ELR (cell line): ENCODE measurements around the gene UBTD1.
"Not testable (repeated sequence)": the region's sequence is repeated elsewhere in the genome, so short reads cannot be mapped to it uniquely, and the experiment has no call there.

Source experiments
- DNase-seq: peaks from one replicate; pipeline ENCODE4 v3.0.0-alpha.2; 2015; ENCODE audit warnings: low read depth

UBTD1 gene

DNA sequence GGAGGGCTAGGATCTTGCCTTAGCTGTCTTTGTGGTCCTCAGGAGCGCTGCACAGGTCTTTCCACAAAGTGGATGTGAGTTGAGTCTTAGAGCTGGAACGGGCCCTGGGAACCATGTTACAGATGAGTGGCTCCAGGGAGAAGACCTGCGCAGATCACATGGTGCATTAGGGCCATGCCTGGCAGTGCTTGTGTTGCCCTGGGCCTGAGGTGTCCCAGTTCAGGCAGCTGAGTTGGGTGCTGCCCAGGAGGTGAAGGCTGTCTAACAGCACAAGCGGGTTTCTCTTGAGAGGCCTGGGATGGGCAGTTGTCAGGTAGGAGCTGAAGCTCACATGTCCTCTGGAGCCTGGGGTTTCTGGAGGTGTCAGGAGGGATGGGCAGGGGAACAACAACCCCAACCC, 40.1 kb downstream of the UBTD1 start:
- no peak for DNase-seq

GRCh38 chr10:97539523-97540200, 40.9 kb downstream of the UBTD1 start:
- peak; percentile 58 for DNase-seq

- DNase-seq, result no peak
Observed at GRCh38 chr10:97540669-97541500, 42.2 kb downstream of the UBTD1 start.

DNA sequence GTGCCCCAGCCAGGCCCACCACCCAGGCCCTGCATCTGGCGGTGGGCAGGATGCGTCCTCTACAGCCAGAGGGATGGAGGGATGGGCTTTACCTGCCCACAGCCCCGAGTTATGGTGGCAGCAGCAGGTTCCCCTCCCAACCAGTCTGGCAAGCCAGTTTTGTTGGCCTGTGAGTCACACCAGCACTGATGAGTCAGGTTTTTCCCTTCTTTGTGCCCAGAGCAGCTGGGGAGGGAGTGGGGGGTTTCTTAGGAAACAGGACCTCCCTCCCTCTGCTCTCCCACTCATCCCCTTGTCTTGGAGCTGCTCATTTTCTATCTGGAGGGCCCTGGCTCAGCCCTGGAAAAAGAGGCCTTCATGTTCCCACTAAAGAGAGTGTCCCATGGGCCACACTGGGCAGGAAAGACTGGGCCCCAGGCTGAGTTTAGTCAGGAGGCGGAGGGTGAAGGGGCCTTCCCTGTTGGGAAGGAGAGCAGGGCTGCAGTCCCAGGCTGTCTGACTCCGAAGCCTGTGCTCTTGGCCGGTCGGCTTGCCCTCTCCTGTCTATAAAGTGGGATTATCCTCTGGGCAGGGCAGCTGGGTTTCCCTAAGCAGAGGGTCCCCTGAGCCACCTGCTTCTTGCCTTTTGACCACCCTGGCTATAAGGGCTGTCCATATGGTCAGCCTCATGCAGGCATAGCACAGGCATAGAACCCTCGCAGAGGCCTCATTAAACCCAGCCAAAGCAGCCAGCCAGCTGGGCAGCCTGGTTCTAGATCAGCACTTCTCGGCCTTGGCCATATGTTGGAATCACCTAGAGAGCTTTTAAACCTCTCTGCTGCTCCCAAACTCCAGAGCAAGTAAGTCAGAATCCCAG, 43.7 kb downstream of the UBTD1 start:
- DNase-seq, result peak; percentile 95

DNA sequence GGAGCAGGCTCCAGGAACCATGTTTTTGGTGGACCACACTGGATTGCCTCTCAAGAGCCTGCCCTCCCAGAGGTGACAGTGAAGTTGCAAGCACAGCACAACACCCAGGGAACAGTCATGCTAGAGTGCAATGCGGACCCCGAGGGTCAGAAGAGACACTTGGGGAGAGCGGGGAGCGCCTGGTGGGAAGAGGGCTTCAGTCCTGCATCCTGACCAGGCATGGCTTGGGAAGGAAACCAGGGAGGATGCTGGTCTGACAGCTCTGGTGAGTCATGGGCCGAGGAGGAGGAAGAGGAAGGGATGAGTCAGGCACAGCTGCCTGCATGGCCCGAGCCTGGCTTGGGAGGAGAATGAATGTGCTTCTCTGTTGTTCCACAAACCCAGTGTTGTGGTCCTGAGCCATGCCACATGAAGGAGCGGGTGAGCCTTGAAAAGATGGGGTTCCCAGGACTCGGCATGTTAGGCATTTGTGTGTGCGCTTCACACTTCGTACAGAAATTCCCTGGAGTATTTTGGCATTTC, 44.4 kb downstream of the UBTD1 start:
- peak; percentile 99 for DNase-seq

DNA sequence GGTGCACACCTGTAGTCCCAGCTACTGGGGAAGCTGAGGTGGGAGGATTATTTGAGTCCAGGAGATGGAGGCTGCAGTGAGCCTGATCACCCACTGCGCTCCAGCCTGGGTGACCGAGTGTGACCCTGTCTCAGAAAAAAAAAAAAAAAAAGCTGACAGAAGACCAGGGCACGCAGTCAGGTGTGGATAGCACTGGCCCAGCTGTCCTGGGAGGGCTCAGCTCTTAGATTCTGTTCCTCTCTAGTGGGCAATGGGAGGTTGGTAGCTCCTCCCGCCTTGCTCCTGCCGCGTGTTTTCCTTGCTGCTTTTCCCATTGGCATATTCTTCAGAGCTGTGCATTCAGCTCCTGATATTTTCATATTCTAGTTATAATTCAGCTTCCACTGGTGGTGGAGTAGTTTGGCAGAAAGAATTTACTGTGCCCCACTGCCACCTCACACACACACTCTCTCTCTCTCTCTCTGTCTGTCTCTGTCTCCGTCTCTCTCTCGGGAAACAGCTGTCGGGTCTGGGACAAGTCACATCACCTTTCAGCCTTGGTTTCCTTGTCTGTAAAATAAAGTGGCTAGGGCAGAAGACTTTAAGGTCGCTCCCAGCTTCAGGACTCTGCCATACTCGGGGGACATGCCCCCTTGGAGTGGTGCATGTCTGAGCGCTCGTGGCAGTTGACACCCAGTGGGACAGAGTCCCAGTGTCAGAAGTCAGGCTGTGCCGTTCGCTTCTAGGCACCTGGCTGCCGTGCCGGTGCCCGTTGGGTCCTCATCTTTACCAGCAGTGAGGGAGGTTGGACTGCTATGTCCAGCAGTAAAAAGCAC, 47.9 kb downstream of the UBTD1 start:
- no peak for DNase-seq

DNA sequence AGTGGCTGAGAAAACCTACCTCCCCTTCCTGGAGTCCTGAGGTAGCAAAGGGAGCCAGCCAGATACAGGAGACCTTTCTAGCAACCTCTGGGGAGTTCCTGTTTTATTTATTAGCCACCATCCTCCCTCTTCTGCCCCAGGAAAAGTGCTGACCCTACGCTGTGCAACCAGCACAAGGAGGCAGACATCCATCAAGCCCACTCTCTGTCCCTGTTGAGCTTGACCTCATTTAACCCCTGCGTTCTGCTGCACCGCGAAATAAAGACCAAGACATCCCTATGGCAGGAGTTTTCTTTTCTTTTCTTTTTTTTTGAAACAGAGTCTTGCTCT, 48.5 kb downstream of the UBTD1 start:
- no peak for DNase-seq

DNA sequence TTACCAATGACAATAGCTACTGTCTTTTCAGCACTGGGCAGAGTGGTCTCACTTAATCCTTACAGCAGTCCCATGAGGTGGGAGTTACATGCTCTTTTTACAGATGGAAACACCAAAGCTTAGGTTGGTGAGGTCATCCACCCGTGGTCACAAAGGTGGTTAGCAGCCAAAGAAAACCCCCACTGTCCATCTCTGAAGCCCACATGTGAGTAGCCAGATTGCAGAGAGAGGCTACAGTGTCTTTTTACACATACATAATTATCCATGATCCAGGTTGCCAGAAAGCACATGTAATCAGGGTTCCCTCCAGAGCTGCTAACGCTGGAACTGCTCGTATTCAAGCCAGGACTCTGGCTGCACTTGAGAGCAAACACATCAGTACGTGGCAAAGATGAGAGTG, 49.2 kb downstream of the UBTD1 start:
- DNase-seq, result no peak

DNA sequence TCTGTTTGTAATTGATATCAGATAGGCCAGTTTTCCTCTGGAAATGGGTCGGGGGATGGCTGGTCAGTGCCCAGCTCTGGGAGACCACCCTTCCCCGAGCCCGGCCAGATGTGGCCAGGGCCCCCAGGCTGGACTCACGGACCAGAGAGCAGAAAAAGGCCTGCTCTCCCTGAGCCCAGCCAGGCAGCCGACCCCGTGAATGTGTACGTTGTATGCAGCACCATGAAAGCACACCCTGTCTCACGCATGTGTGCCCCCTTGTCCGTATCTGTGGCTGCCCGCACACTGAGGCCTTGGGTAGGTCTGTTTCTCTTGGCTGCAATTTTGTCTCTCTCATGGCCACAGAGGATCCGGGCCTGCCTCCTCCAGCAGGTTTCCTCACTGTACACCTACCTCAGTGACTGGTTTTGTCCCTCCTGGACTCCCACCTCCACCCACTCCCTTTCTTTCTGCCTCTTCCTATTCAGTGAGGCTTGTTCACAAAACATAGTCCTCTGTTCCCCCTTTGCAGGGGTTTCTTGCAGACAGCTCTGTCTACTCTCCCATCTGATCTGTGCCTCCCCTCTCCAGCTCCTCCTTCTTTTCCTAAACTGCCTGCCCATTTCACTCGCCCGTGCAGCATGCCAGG, 50.2 kb downstream of the UBTD1 start:
- DNase-seq, result no peak

GRCh38 chr10:97549587-97550322, 51.0 kb downstream of the UBTD1 start:
- no peak for DNase-seq

DNA sequence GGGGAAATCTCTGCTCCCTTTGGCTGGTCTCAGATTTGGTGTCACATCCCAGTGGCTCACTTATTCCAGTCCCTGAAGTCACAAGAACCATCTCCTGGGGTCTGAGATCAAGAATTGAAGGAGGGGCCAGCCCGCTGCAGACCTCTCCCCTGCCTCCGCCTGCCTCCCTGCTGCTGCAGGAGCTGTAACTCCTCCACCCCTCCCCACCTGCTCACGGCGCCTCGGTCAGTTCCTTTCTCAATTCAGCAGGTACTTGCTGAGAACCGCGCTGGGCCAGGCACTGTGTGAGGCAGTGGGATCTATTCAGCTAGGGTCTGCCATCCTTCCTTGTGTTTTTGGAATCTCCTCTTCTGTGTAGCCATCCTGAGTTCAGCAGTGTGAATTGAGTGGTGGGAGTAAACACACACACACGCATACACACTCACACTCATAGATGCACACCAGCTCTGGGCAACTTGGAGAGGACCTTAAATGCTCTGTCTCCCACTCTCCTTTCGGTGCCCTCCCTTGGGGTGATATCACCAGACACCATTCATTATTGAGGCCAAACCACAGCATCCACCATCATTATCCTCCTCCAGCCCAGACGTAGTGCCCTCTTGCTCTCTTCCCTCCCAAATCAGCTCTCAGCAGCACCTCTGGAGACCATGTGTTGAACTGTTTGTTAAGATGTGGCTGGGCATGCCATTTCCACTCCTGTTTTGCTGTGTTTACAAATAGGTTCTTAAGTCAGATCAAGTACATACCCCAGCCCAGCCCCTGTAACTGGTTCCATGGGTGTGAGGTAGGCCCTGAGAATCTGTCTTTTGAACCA, 51.8 kb downstream of the UBTD1 start:
- DNase-seq, result no peak

GRCh38 chr10:97551271-97551670, 52.5 kb downstream of the UBTD1 start:
- no peak for DNase-seq

GRCh38 chr10:97553575-97554031, 54.9 kb downstream of the UBTD1 start:
- DNase-seq, result peak; percentile 73

DNA sequence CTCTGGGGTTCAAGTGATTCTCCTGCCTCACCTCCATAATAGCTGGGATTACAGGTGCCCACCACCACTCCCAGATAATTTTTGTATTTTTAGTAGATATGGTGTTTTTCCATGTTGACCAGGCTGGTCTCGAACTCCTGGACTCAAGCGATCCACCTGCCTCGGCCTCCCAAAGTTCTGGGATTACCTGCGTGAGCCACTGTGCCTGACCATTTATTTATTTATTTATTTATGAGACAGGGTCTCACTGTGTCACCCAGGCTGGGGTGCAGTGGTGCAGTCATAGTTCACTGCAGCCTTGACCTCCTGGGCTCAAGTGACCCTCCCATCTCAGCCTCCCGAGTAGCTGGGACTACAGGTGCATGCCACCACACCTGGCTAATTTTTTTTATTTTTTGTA, 55.6 kb downstream of the UBTD1 start:
- not testable (repeated sequence) for DNase-seq

DNA sequence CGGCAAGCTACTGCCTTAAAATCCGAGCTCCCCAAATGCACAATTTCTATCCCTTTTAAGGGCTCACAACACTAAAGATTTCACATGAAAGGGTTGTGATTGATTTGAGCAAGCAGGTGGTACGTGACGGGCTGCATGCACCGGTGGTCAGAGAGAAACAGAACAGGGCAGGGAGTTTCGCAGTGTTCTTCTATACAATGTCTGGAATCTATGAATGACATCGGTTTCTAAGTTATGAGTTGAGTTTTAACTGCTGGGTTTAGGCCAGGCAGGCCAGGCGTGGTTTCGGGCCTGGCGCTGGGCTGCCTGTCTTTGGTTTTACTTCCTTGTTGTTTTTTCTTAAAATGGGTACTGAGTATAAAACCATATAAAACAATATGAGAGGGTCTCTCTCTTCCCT, 56.8 kb downstream of the UBTD1 start:
- not testable (repeated sequence) for DNase-seq

DNA sequence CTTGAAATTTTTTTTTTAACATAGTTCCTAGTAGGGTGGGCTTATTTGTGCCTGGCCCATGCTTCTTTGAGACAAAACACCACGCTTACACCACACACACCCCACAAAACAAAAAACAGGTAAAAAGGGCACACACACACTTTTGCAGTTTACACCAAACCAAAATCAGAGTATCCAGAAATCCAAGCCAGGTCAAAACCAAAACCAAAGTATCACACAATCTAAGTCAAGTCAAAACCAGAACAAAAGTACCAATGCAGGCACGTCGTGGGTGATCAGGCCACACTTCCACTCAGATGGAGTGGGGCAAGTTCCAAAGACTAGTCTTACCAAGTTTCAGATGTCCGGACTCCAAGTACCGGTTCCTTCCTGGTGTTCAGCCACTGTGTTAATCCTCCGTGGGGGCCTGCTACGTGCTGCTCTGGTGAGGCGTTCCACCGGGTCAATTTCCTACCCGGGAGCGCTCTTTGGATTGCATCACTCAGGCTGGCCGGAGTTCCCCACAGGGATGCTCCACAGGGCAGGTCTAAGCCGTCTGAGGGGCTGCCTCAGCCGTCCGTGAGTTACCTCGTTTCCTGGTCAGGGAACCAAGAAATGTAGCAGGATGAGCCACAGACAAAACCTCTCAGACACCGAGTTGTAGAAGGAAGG, 62.1 kb downstream of the UBTD1 start:
- not testable (repeated sequence) for DNase-seq

GRCh38 chr10:97561386-97562077, 62.8 kb downstream of the UBTD1 start:
- DNase-seq, result not testable (repeated sequence)

DNA sequence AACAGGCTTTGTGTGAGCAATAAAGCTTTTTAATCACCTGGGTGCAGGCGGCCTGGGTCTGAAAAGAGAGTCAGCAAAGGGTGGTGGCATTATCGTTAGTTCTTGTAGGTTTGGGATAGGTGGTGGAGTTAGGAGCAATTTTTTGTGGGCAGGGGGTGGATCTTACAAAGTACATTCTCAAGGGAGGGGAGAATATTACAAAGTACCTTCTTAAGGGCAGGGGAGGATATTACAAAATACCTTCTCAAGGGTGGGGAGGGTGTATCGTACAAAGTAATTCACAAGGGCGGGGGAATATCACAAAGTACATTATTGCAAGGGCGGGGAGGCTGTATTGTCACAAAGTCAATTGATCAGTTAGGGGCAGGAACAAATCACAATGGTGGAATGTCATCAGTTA, 63.6 kb downstream of the UBTD1 start:
- not testable (repeated sequence) for DNase-seq
